GM19099 (cell line): ENCODE measurements around the gene MTSS2.

Source experiments
- POLR2A ChIP-seq: IDR thresholded peaks from 3 replicates; pipeline ENCODE4 v1.6.1; 2011; ENCODE audit warnings: low read depth; ENCODE audit not compliant: insufficient read length; ENCODE audit errors: extremely low read depth

MTSS2 gene

GRCh38 chr16:70650216-70650615 is 35.6 kb downstream of the MTSS2 start:
- TF ChIP-seq POLR2A, result no peak

- no peak for TF ChIP-seq POLR2A
These were observed 36.6 kb downstream of the MTSS2 start for GRCh38 chr16:70649300-70649699.

- TF ChIP-seq POLR2A, result no peak
These were observed 37.2 kb downstream of the MTSS2 start for GRCh38 chr16:70648606-70649005.

- TF ChIP-seq POLR2A, result no peak
These were observed 38.2 kb downstream of the MTSS2 start for GRCh38 chr16:70647441-70648359.

GRCh38 chr16:70646260-70647241 is 39.3 kb downstream of the MTSS2 start, which contains the start of gene IL34:
TSS of gene IL34 (plus strand) at chr16:70646559. CDS start at chr16:70646948, 389 bp downstream.
- no peak for TF ChIP-seq POLR2A

- TF ChIP-seq POLR2A, result no peak
These were observed 40.9 kb downstream of the MTSS2 start for GRCh38 chr16:70644763-70645597.

GRCh38 chr16:70642633-70643032 is 43.2 kb downstream of the MTSS2 start:
- no peak for TF ChIP-seq POLR2A

- no peak for TF ChIP-seq POLR2A
These were observed 46.8 kb downstream of the MTSS2 start for GRCh38 chr16:70638814-70639792.
